Measurements from ENCODE around the gene CUBN. TPM values are rescaled to one million over a fixed set of nuclear protein-coding genes. Genes with fewer than 3 reads are reported as not detected.

Gene CUBN
- total RNA-seq, 1 donor = 1.1 TPM

DNA sequence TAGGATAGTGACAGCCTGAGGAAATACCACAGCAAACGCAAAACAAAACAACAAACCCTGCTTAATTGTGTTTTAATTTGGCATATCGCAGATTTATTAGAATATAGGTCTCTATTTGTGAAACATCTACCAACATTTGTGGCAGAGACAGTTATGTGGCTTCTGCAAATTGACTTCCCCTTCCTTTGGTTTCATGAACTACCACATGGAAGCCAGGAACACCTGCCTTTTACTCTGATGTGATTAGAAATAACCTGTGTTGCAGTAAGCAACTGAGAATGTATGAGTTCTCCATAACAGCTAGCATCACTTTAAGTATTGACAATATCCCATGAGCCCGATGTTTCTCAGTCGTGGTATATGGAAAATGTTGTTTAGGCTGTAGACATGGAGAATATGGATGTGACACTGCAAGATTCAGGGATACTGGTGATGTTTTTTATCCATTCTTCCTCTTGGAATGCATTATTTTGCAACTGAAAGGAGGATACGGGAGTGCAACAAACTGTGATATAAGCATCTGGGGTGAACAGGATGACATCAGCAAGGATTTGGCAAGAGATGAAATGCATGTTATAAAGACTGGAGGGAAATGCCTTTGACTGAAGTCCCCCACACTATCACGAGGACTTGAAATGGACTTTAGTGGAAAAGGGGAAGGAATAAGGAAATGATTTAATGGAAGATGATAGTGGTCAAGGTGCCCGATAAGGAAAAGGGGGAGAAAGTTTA, 95.9 kb downstream of the CUBN start:
- Histone ChIP-seq H3K36me3 (ENCODE audit: insufficient read depth, low read length) (no peaks in the 10 kb centered on the region), H3K9me3 (ENCODE audit: low read depth, low read length) (no peaks in the 10 kb centered on the region), H3K79me2 (ENCODE audit: insufficient read depth, low read length) (no peaks in the 10 kb centered on the region), H2AFZ (ENCODE audit: low read length) (no peak overlapping the region), H4K20me1 (ENCODE audit: insufficient read depth, low read length) (no peaks in the 10 kb centered on the region), H3K27me3 (ENCODE audit: insufficient read depth, low read length) (no peaks in the 10 kb centered on the region), H3K4me1 (ENCODE audit: insufficient read depth, low read length) (peaks cover 22% of the 10 kb centered on the region), H3K27ac (ENCODE audit: low read depth, low read length) (no peak overlapping the region), H3K4me2 (ENCODE audit: insufficient read depth, low read length) (no peak overlapping the region), H3K4me3 (ENCODE audit: insufficient read depth, low read length) (no peak overlapping the region)
- TF ChIP-seq, protein P1, sequence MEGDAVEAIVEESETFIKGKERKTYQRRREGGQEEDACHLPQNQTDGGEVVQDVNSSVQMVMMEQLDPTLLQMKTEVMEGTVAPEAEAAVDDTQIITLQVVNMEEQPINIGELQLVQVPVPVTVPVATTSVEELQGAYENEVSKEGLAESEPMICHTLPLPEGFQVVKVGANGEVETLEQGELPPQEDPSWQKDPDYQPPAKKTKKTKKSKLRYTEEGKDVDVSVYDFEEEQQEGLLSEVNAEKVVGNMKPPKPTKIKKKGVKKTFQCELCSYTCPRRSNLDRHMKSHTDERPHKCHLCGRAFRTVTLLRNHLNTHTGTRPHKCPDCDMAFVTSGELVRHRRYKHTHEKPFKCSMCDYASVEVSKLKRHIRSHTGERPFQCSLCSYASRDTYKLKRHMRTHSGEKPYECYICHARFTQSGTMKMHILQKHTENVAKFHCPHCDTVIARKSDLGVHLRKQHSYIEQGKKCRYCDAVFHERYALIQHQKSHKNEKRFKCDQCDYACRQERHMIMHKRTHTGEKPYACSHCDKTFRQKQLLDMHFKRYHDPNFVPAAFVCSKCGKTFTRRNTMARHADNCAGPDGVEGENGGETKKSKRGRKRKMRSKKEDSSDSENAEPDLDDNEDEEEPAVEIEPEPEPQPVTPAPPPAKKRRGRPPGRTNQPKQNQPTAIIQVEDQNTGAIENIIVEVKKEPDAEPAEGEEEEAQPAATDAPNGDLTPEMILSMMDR (IDR thresholded peaks at IDR 0.05; ENCODE audit: extremely low read depth, low read depth, low read length) = no peak
- DNase-seq (ENCODE audit: insufficient read length, low spot score, missing footprints) = no peak

DNA sequence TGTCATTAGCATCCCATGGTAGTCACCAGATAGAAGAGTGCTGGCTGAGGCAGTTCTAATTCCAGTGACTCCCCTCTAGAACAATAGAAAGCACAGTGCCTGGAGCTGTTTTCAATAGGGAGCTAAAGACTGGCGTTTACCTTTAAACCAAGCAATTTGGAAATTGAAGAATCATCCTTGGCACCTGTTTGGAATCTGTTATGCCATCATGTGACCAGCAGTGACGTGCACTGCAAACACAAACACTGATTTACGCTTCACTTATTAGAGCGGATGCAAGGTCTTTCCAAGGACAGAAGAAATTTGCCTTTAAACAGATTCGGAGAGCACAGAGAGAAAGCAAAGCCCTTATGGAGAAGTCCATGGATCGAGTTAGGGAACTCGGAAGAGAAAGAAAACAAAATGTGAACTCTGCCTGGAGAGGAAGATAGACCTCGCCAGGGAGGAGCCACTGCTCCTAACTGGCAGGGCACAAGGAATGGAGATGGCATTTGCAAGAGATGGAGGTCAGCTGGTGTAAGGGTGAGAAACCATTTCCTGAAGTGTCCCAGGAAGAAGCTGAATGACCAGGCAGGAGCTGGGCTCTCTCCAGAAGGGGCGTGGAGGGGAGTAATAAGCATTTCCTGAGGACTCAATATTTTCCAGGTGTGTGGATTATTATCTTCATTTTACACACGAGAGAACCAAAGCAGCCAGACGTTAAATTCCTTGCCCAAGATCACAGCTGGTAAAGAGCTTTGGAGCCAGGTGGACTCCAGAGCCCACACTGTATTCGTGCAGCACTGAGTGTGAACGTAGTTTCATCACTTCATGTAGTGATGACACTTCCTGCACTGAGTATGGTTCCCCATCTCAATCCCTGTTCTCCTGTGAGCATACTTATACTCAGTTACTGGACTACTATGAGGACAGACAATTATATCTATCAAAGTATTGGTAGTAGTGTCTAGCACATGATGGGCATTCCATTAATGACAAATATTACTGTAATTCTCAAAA, 97.7 kb downstream of the CUBN start:
- Histone ChIP-seq H3K4me1 (ENCODE audit: insufficient read depth, low read length) (peaks cover 22% of the 10 kb centered on the region), H3K27me3 (ENCODE audit: insufficient read depth, low read length) (no peaks in the 10 kb centered on the region), H3K9me3 (ENCODE audit: low read depth, low read length) (no peaks in the 10 kb centered on the region), H3K79me2 (ENCODE audit: insufficient read depth, low read length) (no peaks in the 10 kb centered on the region), H2AFZ (ENCODE audit: low read length) (no peak overlapping the region), H3K4me3 (ENCODE audit: insufficient read depth, low read length) (no peak overlapping the region), H3K27ac (ENCODE audit: low read depth, low read length) (no peak overlapping the region), H3K4me2 (ENCODE audit: insufficient read depth, low read length) (no peak overlapping the region), H3K36me3 (ENCODE audit: insufficient read depth, low read length) (no peaks in the 10 kb centered on the region), H4K20me1 (ENCODE audit: insufficient read depth, low read length) (no peaks in the 10 kb centered on the region)
- TF ChIP-seq, protein P1 (IDR thresholded peaks at IDR 0.05; ENCODE audit: extremely low read depth, low read depth, low read length) = no peak
- no peak for DNase-seq (ENCODE audit: insufficient read length, low spot score, missing footprints)

DNA sequence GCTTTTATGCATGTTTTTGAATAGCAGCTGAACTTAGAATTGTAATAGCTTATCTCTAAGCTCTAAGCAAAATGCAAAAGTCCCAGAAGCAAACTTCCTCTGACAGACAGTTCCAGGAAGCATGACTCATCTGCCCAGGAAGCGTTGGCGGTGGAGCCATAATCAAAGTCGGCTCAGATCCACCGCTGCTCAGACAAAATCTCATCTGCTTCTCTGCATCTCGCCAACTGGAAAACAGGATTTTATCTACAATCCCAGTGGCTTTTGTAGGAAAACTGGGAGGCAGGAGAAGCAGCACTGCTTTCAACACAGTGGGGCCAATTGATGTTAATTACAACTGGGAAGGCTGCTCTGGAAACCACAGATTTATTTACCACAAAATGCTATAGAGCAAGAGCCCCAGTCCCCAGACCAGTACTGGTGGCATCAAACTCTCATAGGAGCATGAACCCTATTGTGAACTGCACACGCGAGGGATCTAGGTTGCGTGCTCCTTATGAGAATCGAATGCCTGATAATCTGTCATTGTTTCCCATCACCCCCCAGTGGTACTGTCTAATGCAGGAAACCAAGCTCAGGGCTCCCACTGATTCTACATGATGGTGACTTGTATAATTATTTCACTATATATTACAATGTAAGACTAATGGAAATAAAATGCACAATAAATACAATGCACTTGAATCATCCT, 99.9 kb downstream of the CUBN start:
- Histone ChIP-seq H3K4me3 (ENCODE audit: insufficient read depth, low read length) (peak overlapping the region; percentile 46), H3K4me2 (ENCODE audit: insufficient read depth, low read length) (peak overlapping the region; percentile 71), H2AFZ (ENCODE audit: low read length) (peak overlapping the region; percentile 24)

More for the DNA sequence above, 99.9 kb downstream of the CUBN start:
- Histone ChIP-seq H3K79me2 (ENCODE audit: insufficient read depth, low read length) (no peaks in the 10 kb centered on the region), H3K27me3 (ENCODE audit: insufficient read depth, low read length) (no peaks in the 10 kb centered on the region), H3K36me3 (ENCODE audit: insufficient read depth, low read length) (no peaks in the 10 kb centered on the region), H4K20me1 (ENCODE audit: insufficient read depth, low read length) (no peaks in the 10 kb centered on the region), H3K4me1 (ENCODE audit: insufficient read depth, low read length) (peaks cover 42% of the 10 kb centered on the region), H3K27ac (ENCODE audit: low read depth, low read length) (peak overlapping the region; percentile 83), H3K9me3 (ENCODE audit: low read depth, low read length) (no peaks in the 10 kb centered on the region)
- TF ChIP-seq, protein P1 (IDR thresholded peaks at IDR 0.05; ENCODE audit: extremely low read depth, low read depth, low read length) = no peak
- DNase-seq (ENCODE audit: insufficient read length, low spot score, missing footprints) = peak; percentile 72
